B cell (primary cell): ENCODE data around the gene FBXO15. TPM values are rescaled to one million over a fixed set of nuclear protein-coding genes. Genes with fewer than 3 reads are reported as not detected.
A peak's percentile ranks its signal among the peaks of the same experiment; 100 is the strongest.

Experiments used
- ATAC-seq: fragments of 200-7000 bp; cut with Tn5 transposase; one replicate; pipeline ENCODE4 v1.10.0; 2021; ENCODE audit warnings: low read depth, mild to moderate bottlenecking, moderate number of reproducible peaks, moderate library complexity
- CTCF ChIA-PET: fragments of 350-600 bp; sonication (Branson Sonifier 250); formaldehyde crosslinking; loops from one replicate; lab custom pipeline; 2021; ENCODE audit warnings: antibody characterized with exemption, inconsistent platforms; lab: Charles Lee
- POLR2A ChIA-PET: fragments of 350-600 bp; sonication (Branson Sonifier 250); formaldehyde crosslinking; loops from one replicate; lab custom pipeline; 2021; ENCODE audit warnings: antibody characterized with exemption; lab: Charles Lee
- DNase-seq: peaks from one replicate; pipeline ENCODE4 v3.0.0; 2013
- H2AFZ ChIP-seq: 2 replicates; pipeline ENCODE4 v1.6.1; 2012; ENCODE audit warnings: mild to moderate bottlenecking, low read depth, low read length; ENCODE audit not compliant: insufficient read depth, poor library complexity, severe bottlenecking
- H3K27ac ChIP-seq, 2 donors: 1 replicate in 1 of 2; 2 replicates in 1 of 2; pipeline ENCODE4 v1.5.1; 2012 to 2013; ENCODE audit warnings: low read length in 2 of 2, mild to moderate bottlenecking in 2 of 2, moderate library complexity in 1 of 2
- H3K27me3 ChIP-seq, 4 experiments: fragments of 200-600 bp in 1 of 4; sonication (generic) in 1 of 4; replicated peaks in 1 of 4; 1 replicate in 2 of 4; 2 replicates in 2 of 4; pipeline versions ENCODE4 v1.6.1 to v1.7.0; 2013 to 2016; ENCODE audit warnings: low read length in 3 of 4, mild to moderate bottlenecking in 2 of 4, mixed read lengths in 1 of 4, moderate library complexity in 1 of 4; ENCODE audit not compliant: insufficient read depth in 4 of 4, control insufficient read depth in 3 of 4; ENCODE audit errors: control extremely low read depth in 1 of 4
- H3K36me3 ChIP-seq, 2 experiments: replicated peaks in 1 of 2; 1 replicate in 1 of 2; 2 replicates in 1 of 2; pipeline versions ENCODE4 v1.6.1 to v1.7.1; 2013; ENCODE audit warnings: low read length in 1 of 2; ENCODE audit not compliant: insufficient read depth in 2 of 2, control insufficient read depth in 1 of 2; ENCODE audit errors: control extremely low read depth in 1 of 2, extremely low read depth in 1 of 2
- H3K4me1 ChIP-seq, 2 donors: fragments of 200-600 bp in 1 of 2; sonication (generic) in 1 of 2; 1 replicate in 1 of 2; 2 replicates in 1 of 2; pipeline versions ENCODE4 v1.5.1 to v1.6.1; 2013 to 2017; ENCODE audit warnings: low read length in 2 of 2; ENCODE audit not compliant: control insufficient read depth in 2 of 2, insufficient read depth in 2 of 2
- H3K4me2 ChIP-seq: replicated peaks from 2 replicates; pipeline ENCODE3; 2012; ENCODE audit warnings: mild to moderate bottlenecking, low read depth, low read length; ENCODE audit not compliant: poor library complexity, severe bottlenecking
- H3K4me3 ChIP-seq, 5 experiments: fragments of 200-600 bp in 1 of 5; sonication (generic) in 1 of 5; 1 replicate in 3 of 5; 2 replicates in 2 of 5; pipeline versions ENCODE4 v1.5.1 to v1.7.0; 2011 to 2016; ENCODE audit warnings: low read length in 4 of 5, mild to moderate bottlenecking in 4 of 5, low read depth in 2 of 5, control low read depth in 1 of 5, moderate library complexity in 1 of 5; ENCODE audit not compliant: insufficient read depth in 1 of 5; ENCODE audit errors: control extremely low read depth in 1 of 5, extremely low read depth in 1 of 5
- H3K79me2 ChIP-seq: fragments of 200-600 bp; sonication (generic); one replicate; pipeline ENCODE4 v1.6.0; 2016; ENCODE audit warnings: low read length; ENCODE audit not compliant: control insufficient read depth, insufficient read depth
- H3K9ac ChIP-seq: fragments of 200-600 bp; sonication (generic); 2 replicates; pipeline ENCODE4 v1.6.1; 2017; ENCODE audit warnings: mild to moderate bottlenecking, low read length, moderate library complexity
- H3K9me3 ChIP-seq, 3 donors: one replicate each; pipeline versions ENCODE4 v1.6.1 to v1.7.1; 2013; ENCODE audit warnings: low read length in 2 of 3; ENCODE audit not compliant: control insufficient read depth in 2 of 3, insufficient read depth in 1 of 3; ENCODE audit errors: control extremely low read depth in 1 of 3
- H4K20me1 ChIP-seq: 2 replicates; pipeline ENCODE4 v1.6.0; 2012; ENCODE audit warnings: mild to moderate bottlenecking, low read length; ENCODE audit not compliant: insufficient read depth, control insufficient read depth, poor library complexity, severe bottlenecking
- H3K27ac Mint-ChIP-seq: one replicate; pipeline ENCODE4 v1.8.0; 2021; ENCODE audit warnings: mixed read lengths
- H3K27me3 Mint-ChIP-seq: one replicate; pipeline ENCODE4 v1.8.0; 2021; ENCODE audit warnings: mixed read lengths
- H3K4me1 Mint-ChIP-seq: one replicate; pipeline ENCODE4 v1.8.0; 2021; ENCODE audit warnings: mixed read lengths
- H3K4me3 Mint-ChIP-seq: one replicate; pipeline ENCODE4 v1.8.0; 2021; ENCODE audit warnings: mixed read lengths
- H3K9me3 Mint-ChIP-seq: one replicate; pipeline ENCODE4 v1.8.0; 2022; ENCODE audit warnings: mixed read lengths; ENCODE audit not compliant: insufficient read depth
- EZH2 ChIP-seq: IDR thresholded peaks from 2 replicates; pipeline ENCODE4 v1.6.1; 2012; ENCODE audit warnings: borderline replicate concordance, low read depth, mild to moderate bottlenecking, moderate library complexity, low read length; ENCODE audit not compliant: insufficient read depth, poor library complexity, severe bottlenecking
- WGBS: methylation state at CpG from one replicate; pipeline ENCODE4 v1.1.5; 2013; ENCODE audit warnings: missing lambda C conversion rate; ENCODE audit not compliant: insufficient coverage; 5-methylcytosine and 5-hydroxymethylcytosine counted together
- intact Hi-C: fragments of 100-400 bp; cut with micrococcal nuclease; formaldehyde crosslinking; loops from one replicate; pipeline ENCODE4 v1.10.0; 2022
- polyA plus RNA-seq: library from polyadenylated mRNA; depleted of rRNA; stranded (reverse); fragments of >200 nt; gene quantifications from 2 replicates; pipeline ENCODE4 v1.2.3, GENCODE V29; 2012
- total RNA-seq, 2 donors: library from RNA; stranded (reverse); fragments of 120-200 nt in 1 of 2; gene quantifications; 1 replicate in 1 of 2; 2 replicates in 1 of 2; pipeline versions ENCODE4 v1.2.3 to v1.2.4, GENCODE V29; 2013 to 2022
- TF ChIP-seq, protein P1 (sequence below): fragments of 200-600 bp; IDR thresholded peaks from one replicate; pipeline ENCODE4 v1.8.0; 2022; ENCODE audit warnings: antibody characterized with exemption, mild to moderate bottlenecking

The FBXO15 gene
- total and polyA plus RNA-seq, 2 donors (not counting 1 experiment from before 2014, with no cell fraction given): 1.6 to 4.1 TPM

DNA sequence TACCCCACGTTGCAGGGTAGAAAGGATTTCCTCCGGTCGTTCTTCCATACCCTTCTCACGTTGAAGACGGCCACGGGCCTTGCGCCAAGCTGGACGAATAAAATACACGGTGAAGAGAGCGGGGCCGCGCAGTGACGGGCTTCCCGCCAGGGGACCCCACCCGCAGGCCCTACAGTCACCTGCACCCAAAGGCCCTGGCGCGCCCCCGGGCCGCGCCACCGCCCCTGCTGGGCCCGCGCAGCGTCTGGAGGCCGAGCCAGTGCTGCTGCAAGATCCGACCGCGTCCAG is 199 bp downstream of the FBXO15 start:
- Histone ChIP-seq H3K36me3 (peaks cover 0 to 19% of the 10 kb centered on the region in 2 experiments), H3K4me2 (peak overlapping the region; percentile 87), H3K9me3 (no peaks in the 10 kb centered on the region), H3K4me1 (peaks cover 15 to 21% of the 10 kb centered on the region in 2 donors), H3K9ac (peak overlapping the region; percentile 89), H4K20me1 (peaks cover 21% of the 10 kb centered on the region), H2AFZ (peak overlapping the region; percentile 91), H3K79me2 (peaks cover 41% of the 10 kb centered on the region), H3K27ac (peak overlapping the region; percentile 95 to 99), H3K4me3 (peak overlapping the region; percentile 18 to 96 (median 80)), H3K27me3 (no peaks in the 10 kb centered on the region)
- peaks cover 7% of the 10 kb centered on the region for H3K27me3 Mint-ChIP-seq
- H3K4me1 Mint-ChIP-seq: peaks cover 36% of the 10 kb centered on the region
- intact Hi-C loops: loop anchor here (1.0 to 5.0 kb wide), 3 partner anchors 50 to 145 kb away; no protein-coding TSS in a partner anchor
- WGBS: 2% methylated on average over 28 of the region's 28 CpGs
- H3K4me3 Mint-ChIP-seq: peak overlapping the region; percentile 94
- CTCF ChIA-PET: no interaction called here
- H3K27ac Mint-ChIP-seq: peak overlapping the region; percentile 100
- DNase-seq (no peak), ATAC-seq (no peak)
- no peaks in the 10 kb centered on the region for H3K9me3 Mint-ChIP-seq
- POLR2A ChIA-PET: no interaction called here
- TF ChIP-seq, protein P1, sequence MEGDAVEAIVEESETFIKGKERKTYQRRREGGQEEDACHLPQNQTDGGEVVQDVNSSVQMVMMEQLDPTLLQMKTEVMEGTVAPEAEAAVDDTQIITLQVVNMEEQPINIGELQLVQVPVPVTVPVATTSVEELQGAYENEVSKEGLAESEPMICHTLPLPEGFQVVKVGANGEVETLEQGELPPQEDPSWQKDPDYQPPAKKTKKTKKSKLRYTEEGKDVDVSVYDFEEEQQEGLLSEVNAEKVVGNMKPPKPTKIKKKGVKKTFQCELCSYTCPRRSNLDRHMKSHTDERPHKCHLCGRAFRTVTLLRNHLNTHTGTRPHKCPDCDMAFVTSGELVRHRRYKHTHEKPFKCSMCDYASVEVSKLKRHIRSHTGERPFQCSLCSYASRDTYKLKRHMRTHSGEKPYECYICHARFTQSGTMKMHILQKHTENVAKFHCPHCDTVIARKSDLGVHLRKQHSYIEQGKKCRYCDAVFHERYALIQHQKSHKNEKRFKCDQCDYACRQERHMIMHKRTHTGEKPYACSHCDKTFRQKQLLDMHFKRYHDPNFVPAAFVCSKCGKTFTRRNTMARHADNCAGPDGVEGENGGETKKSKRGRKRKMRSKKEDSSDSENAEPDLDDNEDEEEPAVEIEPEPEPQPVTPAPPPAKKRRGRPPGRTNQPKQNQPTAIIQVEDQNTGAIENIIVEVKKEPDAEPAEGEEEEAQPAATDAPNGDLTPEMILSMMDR: peak; percentile 11
- no peak for TF ChIP-seq EZH2

DNA sequence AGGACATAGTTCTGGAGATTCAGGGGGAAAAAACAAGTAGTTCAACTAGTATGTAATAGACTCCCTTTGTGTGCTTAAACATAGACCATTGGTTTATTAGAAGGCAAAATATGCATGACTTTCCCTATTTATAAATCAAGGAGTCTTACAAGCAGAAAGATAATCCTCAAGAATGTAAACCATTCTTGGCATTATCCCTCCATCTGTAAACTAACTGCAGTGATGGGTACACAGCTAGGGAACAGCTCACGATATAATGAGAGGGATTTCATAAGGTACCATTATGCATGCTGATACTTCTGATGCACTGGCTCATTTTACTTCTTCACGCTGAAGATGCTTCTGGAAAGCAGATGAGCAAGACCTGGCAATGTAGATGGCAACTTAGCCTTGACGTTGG is 878 bp downstream of the FBXO15 start:
- H3K9me3 Mint-ChIP-seq: no peaks in the 10 kb centered on the region
- intact Hi-C loops: loop anchor here (1.0 to 5.0 kb wide), 3 partner anchors 51 to 146 kb away; no protein-coding TSS in a partner anchor
- Histone ChIP-seq H3K27me3 (no peaks in the 10 kb centered on the region), H2AFZ (peak overlapping the region; percentile 91), H3K27ac (no peak overlapping the region), H4K20me1 (peaks cover 14% of the 10 kb centered on the region), H3K4me2 (peak overlapping the region; percentile 87), H3K9me3 (no peaks in the 10 kb centered on the region), H3K4me1 (peaks cover 15 to 21% of the 10 kb centered on the region in 2 donors), H3K36me3 (peaks cover 0 to 18% of the 10 kb centered on the region in 2 experiments), H3K9ac (peak overlapping the region; percentile 89), H3K4me3 (peak overlapping the region in 4 of 5 experiments; percentile 75 to 96 (median 84)), H3K79me2 (peaks cover 34% of the 10 kb centered on the region)
- H3K4me1 Mint-ChIP-seq: peaks cover 33% of the 10 kb centered on the region
- H3K27ac Mint-ChIP-seq: peak overlapping the region; percentile 100
- peaks cover 10% of the 10 kb centered on the region for H3K27me3 Mint-ChIP-seq
- TF ChIP-seq, protein P1: no peak
- no peak for TF ChIP-seq EZH2
- DNase-seq (no peak), ATAC-seq (no peak)
- WGBS: 69% methylated on average over 3 of the region's 3 CpGs
- POLR2A ChIA-PET: no interaction called here
- peak overlapping the region; percentile 94 for H3K4me3 Mint-ChIP-seq
- CTCF ChIA-PET: no interaction called here
